ENCODE measurements around the gene CHAT.

The CHAT gene

DNA sequence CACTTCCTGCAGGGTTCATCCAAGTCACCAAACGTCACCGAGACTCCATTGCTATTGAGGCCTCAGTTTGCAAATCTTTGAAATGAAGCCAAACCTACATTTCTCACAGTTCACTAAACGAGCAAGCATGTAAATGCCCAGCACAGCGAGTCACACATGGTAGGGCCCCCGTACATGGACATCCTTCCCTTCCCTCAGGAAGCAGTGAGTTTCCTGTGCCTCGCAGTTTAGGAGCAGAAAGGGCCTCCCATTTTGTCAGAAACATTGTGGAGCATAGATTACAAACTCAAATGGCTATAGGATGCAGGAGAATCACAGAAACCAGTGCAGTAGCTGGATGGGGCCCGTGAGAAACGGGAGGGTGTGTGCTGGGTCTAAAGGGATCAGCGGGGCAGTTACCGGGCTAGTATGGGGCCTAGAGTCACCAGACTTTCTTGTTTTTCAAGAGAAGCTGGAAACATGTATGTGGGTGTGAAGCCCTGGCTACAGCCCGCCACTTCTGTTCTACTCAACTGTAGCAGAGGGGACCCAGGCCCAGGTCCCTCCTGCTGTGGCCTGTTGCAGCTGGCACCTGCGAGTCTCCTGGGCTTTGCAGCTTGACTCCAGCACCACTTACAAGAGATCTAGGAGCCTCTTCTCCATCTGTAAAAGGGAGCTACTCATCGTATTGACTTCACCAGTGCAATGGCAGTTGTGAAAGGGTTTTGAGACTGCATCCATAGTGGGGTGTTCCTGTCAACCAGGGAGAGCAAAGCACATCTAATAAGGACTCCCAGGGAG lies 17.9 kb upstream of the CHAT start:
- no peak for DNase-seq (ENCODE audit: low read depth)
- H3K4me3 ChIP-seq (ENCODE audit: low read depth, low read length) = no peak overlapping the region

DNA sequence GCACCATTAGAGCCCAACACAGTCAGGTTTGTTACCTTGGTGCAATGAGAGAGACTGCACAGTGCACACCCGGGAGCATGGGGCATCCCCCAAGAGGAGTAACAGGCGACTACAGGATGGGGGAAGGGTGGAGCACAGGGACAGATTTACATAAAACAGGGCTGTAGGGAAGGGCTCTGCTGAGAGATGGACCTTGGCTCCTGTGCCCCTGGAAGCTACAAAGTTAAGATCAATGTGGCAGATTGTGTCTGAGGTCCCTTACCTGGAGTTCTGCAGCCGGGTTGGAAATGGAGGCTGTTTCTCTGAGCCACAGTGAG lies 17.4 kb upstream of the CHAT start:
- DNase-seq (ENCODE audit: low read depth) = no peak
- H3K4me3 ChIP-seq (ENCODE audit: low read depth, low read length) = no peak overlapping the region

DNA sequence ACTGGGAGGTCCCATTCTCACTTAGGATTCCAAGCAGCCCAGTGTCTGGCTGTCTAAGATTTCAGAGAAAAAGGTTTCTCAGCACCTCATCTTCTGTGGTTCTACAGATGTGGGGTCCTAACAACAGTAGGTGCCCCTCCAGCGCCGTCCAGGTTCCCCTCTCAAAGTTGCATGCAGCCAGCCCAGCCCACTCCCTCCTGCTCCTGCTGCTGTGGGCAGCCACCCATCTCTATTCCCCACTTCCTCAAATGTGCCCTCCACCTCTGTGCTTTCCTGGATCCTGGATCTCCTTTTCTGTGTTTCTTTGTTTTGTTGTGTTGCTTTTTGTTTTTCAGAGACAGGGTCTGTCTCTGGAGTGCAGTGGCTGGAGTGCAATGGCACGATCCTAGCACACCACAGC lies 17.0 kb upstream of the CHAT start:
- no peak for DNase-seq (ENCODE audit: low read depth)

DNA sequence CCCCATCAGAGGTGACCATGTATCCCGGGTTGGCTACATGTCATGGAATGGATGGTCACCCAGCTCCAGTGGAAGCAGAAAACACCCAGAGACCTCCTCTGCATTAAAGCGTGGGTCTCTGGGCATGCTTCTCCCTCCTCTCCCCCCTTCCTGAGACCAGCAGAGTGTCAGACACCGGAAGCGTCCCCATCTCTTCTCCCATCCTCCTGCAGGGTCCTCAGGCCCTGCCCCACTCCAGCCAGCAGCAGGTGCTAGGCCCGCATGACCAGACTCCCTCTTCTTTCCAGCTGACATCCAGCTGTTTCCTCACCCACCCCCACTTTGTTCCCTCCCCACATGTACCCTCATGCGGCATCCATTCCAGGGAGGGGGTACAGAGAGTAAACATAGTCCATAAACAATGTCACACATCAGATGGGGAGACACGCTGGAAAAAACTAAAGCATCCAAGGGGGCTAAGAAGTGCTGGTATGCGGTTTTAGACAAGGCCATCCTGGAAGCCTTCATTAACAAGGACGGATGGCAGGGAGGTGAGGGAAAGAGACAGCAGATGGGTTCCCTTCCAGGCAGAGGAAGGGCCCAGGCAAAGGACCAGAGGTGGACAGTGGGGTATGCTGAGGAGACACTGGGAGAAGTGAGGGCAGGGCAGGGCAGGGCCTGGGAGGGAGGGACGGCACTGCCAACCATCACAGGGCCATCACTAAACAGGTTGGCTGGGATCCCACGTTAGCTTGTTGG lies 16.2 kb upstream of the CHAT start:
- no peak overlapping the region for H3K4me3 ChIP-seq (ENCODE audit: low read depth, low read length)
- no peak for DNase-seq (ENCODE audit: low read depth)

More for the DNA sequence above, 17.0 kb upstream of the CHAT start:
- H3K4me3 ChIP-seq (ENCODE audit: low read depth, low read length) = no peak overlapping the region

DNA sequence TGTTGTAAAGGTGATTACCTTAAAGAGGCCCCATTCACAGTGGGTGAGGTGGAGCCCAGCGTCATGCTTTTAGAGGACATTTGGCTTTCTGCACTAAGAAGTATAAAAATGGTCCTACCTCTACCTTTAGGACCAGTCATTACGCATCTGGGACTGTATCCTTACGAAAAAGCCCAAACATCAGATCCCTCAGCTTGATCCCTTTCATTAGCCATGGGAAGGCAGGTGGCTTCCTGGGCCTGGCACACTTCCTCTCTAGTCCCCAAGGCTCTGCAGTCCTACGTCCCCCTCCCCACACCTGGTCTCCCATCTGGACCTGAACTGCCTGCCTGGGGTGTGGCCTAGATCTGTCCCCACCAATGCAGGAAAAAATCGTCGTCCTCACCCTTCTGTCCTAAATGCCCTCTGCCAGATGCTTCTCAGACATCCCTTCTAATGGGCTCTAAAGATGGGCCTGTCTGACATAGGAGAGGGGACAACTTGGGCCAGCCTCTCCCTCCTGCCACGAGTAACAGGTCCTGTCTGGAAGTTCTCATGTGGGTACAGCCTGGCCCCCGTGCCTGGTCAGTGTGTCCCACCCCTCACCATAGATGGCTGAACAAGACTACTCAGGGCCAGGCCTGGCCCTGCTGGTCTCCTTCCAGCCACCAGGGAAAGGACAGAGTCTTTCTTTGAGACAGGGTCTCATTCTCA lies 15.5 kb upstream of the CHAT start:
- DNase-seq (ENCODE audit: low read depth) = no peak
- no peak overlapping the region for H3K4me3 ChIP-seq (ENCODE audit: low read depth, low read length)

DNA sequence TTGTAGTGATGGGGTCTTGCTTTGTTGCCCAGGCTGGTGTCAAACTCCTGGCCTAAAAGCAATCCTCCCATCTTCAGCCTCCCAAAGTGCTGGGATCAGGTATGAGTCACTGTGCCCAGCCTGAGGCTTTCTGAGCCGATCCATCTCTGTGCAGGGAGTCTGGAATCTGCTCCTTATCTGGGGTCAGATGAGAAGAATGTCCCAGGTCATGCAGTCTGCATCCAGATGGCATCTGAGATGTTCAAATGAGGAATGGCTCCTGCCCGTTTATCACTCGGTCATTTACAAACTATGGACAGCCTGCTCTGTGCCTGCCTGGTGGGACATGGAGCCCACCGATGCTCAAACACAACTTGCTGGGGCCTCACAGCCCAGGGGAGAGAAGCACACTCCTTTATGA lies 14.9 kb upstream of the CHAT start:
- no peak for DNase-seq (ENCODE audit: low read depth)

DNA sequence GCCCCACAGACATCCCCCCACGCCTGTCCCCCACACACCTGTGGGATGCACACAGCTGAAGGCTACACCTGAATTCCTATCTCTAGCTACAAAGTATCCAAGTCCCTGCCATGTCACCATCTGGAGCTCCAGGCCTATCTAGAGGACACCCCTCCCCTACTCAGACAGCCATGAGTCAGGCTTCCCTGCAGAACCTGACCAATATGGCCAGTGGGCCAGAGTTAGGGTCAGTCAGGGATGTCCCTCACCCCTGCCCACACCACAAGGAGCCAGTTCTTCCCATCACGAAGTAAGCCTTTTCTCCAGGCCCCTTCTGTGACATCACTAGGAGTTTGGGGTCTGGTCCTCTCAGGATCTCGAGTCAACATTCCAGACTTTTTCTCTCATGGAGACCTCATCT lies 14.3 kb upstream of the CHAT start:
- DNase-seq (ENCODE audit: low read depth) = no peak

More for the DNA sequence above, 14.9 kb upstream of the CHAT start:
- H3K4me3 ChIP-seq (ENCODE audit: low read depth, low read length) = no peak overlapping the region

DNA sequence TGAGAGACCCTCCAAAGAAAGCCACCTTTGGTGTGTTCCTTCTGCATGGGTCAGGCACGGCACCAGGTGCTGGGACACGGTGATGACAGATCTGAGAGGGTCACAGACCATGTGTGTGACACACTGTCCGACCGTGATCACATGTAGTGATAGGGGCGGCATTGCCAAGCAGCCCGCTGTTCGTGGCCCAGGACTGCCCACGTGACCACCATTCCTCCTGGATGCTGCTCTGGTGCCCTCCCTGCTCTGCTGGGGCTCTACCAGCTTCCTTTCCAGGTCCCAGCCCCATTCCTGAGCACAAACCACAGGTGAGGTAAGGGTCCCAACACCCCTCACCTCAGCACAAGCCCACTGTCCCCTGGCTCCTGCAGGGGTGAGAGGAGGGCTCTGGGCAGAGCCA lies 13.8 kb upstream of the CHAT start:
- no peak for DNase-seq (ENCODE audit: low read depth)

More for the DNA sequence above, 14.3 kb upstream of the CHAT start:
- H3K4me3 ChIP-seq (ENCODE audit: low read depth, low read length) = no peak overlapping the region

DNA sequence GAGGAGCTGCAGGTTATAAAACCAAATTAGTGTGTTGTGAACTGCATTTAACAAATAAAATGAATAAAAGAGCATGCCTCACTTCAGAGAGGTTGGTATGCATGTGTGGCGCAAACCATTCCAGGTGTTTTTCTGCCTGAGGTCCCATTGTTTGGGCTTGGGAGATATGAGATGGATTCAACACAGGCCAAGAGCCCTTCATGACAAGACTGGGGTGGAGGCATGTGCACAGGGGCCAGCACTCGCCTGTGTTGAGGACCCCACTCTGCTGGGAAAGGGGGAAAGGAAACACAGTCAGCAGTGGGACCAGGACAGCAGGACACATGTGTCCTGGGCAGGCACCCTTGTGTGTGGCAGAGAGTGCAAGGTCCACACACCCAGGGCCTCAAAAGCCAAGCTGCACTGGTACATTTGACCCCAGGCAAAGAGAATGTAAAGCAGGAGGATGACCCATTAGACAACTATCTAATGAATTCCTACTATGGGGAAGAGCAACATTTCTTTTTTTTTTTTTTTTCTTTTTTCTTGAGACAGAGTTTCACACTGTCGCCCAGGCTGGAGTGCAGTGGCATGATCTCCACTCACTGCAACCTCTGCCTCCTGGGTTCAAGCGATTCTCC lies 12.9 kb upstream of the CHAT start:
- no peak overlapping the region for H3K4me3 ChIP-seq (ENCODE audit: low read depth, low read length)
- DNase-seq (ENCODE audit: low read depth) = no peak

More for the DNA sequence above, 13.8 kb upstream of the CHAT start:
- no peak overlapping the region for H3K4me3 ChIP-seq (ENCODE audit: low read depth, low read length)

DNA sequence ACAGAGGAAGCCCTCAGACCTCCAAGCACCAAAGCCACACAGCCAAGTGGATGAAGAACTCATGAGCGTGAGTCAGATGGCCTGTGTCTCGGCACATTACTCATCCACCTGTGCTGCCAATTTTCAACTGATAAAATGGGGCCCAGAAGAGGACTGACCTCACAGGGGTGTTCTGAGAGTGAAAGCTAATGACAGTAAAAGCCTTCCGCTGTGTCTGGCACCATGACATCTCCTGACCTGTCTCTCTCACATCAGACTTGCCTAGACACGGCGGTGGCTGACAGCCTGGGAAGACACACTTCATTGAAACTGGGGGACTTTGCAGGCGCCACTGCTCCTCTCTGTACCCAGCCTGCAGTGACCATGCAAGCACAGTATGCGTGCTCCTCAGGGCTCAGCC lies 12.0 kb upstream of the CHAT start:
- H3K4me3 ChIP-seq (ENCODE audit: low read depth, low read length) = no peak overlapping the region
- no peak for DNase-seq (ENCODE audit: low read depth)

DNA sequence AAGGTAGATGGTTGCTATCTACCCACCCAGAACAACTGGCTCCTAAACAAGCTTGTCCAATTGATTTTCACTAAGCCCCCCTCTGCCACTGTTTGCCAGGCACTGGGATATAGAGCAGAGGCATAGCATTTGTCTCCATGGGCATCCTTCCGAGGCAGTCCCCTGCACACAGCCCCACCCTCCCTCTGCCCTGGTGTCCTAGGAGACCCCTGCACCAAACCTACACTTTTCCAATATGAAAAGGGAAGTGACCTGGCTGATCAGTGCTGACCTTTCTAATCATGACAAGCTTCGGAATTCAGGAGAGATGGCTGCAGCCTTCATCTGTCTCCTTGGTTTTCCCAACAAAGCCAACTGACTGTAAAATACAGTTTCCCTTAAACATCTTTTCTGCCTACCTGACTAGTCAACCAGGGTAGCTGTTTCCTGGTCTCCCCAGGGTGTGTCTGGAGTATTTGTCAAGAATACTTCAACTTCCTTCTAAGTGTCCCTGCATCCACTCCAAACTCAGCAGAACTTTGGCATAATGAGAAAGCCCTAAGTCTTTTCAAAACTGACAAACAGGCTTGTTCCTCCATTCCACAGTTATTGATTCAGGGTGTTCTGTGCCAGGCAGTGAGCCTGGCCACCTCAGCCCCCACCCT lies 11.3 kb upstream of the CHAT start:
- no peak for DNase-seq (ENCODE audit: low read depth)

DNA sequence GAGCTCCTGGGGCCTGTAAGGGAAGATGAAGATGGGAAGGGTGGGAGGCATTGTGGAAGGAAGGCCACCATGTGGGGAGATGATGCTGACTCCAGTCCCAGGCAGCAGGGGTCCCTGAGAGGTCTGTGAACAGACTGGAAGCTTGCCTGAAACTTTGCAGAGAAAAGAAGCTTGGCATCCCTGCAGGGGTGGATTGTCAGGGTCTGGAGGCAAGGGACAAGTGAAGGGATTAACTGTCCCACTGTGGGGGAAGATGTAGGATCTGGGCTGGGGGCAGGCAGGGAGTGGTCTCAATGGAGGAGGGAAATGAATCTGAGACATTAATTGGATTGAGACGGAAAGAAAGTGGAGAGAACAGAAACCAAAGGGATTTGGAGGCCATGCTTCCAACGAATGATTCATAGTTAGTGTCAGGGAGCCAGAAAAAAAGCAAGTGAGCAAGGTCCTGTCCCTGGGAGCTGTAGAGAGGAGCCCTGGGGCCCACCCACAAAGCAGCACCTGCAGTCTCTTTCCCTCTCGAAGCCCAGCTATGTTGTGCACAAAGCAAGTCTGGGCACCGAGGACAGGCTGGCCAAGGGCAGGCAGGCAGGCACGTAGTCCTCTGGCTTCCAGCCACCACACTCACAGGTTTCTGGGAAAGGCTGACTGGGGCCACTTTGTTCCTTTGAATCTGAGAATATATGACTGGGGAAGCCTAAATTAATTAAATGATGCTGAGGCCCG lies 8.5 kb upstream of the CHAT start:
- DNase-seq (ENCODE audit: low read depth) = no peak
- no peak overlapping the region for H3K4me3 ChIP-seq (ENCODE audit: low read depth, low read length)

More for the DNA sequence above, 11.3 kb upstream of the CHAT start:
- H3K4me3 ChIP-seq (ENCODE audit: low read depth, low read length) = no peak overlapping the region

DNA sequence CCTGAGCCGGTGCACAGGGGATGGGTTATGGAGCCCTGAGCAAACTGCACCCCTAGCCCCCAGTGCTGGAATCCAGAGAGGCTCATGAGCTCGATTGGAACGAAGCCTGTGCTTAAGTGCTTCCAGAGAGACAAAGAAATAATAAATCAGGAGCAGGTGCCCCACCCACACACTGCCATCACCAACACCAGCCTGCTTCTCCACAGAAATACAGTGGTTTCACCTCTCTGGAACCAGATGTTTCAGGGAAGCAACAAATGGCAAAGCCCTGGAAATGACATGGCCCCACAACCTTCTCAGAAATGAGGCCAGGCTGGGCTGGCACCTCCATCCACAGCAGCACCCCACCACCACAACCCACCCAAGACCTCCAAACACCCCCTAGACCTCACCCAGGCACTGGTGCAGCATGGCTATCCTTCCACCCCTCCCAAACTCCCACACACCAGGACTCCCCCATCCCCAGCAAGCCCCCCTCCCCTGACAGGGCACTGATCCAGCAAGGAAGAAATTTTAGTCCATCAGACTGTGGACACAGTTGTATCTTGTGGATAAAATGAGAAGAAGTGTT lies 7.8 kb upstream of the CHAT start:
- no peak for DNase-seq (ENCODE audit: low read depth)

DNA sequence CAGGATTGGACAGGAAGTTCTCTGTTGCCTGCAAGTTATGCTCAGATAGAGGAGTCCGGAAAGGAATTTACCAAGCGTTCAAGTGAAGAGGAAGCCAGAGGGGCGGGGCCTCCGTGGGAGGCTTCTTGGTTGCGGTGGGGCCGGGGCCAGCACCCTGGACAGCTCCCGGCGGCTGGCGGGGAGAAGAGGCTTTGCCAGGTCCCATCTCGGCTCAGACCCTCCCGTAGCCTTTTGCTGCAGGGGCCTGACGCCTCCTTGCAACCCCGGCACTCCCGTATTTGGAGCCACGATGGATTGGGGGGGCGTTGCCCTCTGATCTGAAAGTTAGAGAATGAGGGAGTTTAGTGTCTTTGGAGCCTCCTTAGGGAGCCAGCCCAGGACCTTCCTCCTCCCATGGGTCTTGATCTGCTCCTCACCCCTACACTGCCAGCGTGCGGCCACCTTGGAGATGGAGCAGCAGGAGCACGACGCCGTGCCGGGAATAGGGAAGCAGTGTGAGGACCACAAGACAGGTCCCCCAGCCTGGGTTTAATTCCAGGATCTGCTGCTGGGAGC lies 6.8 kb upstream of the CHAT start:
- peak; percentile 22 for DNase-seq (ENCODE audit: low read depth)
- H3K4me3 ChIP-seq (ENCODE audit: low read depth, low read length) = no peak overlapping the region

More for the DNA sequence above, 7.8 kb upstream of the CHAT start:
- no peak overlapping the region for H3K4me3 ChIP-seq (ENCODE audit: low read depth, low read length)

DNA sequence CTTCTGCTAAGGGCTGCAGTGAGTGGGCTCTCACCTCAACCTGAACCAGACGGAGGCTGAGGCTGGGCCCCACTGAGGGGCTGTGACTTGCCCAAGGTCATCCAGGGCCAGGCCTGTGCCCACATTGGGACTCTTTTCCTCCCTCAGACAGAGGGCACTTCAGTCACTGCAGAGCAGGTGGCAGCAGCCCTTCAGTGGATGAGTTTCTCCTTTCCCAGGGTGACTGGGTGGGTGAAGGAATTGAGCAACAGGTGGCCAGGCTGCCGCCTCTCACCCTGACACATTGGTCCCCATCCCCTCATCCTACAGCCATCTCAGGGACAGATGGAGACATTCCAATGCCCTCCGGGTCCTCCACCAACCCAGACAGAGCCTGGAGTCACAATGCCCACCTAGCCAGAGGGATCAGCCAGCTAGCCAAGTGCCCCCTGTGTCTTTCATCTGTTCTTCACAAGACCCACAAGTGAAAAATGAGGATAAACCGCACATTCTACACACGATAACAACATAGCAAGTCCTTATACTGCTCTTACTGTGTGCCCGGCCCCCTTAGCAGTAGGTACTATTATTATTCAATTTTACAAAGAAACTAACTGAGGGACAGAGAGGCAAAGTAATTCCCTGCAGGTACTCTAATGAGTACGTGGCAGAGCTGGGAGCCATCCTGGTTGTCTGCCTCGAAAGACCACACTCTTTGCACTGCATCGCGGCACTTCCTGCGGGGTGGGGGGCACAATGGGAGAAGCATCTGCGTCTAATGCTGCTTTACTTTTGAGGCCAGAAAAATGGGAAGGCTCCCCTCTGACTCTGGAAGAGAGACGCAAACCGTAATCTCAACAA lies 5.5 kb upstream of the CHAT start:
- H3K4me3 ChIP-seq (ENCODE audit: low read depth, low read length) = no peak overlapping the region
- DNase-seq (ENCODE audit: low read depth) = no peak

DNA sequence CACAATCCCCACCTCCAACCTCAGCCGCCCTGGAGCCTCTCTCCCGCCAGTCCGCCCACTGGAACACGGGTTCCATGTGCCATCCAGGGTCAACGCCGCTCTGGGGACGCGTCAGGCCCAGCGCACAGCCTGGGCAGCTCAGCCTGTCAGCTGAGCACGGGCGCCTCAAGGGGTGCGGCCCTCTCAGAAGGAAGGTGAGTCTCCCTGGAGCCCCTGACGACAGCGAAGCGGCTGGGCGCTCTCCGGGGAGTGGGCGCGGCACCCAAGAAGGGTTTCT lies 4.9 kb upstream of the CHAT start:
- DNase-seq (ENCODE audit: low read depth) = no peak
- no peak overlapping the region for H3K4me3 ChIP-seq (ENCODE audit: low read depth, low read length)

DNA sequence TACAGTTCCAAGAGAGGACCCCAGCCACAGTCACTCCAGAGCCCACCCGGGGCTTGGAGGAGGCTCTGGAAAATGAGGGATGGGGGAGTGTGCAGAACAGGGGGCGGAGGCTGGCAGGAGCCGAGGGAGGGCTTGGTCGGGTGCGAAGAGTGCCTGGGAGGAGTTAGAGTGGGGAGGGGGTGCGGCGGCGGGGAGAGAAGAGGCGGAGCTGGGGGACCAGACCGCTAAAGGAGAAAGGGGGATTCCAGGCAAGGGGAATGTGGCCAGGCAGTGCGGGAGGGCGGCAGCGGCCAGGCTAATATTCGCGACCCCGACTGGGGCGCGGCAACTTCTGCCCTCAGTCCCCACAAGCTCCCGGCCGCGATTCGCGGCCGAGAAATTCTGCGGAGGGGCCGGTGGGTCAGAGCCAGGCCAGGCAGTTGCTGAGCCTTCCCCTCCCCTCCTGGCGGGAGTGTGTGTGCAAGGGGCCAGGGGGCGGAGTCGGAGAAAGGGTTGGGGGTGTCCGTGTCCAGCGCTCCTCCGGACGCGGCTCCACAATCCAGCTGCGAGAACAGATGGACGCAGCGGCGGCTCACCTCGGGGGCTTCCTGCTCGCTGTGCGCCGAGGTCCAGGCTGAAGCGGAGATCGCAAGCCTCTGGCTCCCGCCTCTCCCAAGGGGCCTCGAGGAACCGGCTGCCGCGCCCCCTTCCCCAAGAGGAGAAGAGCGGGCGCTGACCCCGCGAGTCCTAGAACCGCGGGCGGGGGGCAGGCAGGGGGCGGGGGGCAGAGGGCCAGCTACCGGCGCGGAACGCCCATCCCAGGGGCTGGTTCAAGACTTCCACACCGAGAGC lies 4.3 kb upstream of the CHAT start:
- H3K4me3 ChIP-seq (ENCODE audit: low read depth, low read length) = no peak overlapping the region
- no peak for DNase-seq (ENCODE audit: low read depth)
